ENCODE measurements around the gene ARL9.

DNA sequence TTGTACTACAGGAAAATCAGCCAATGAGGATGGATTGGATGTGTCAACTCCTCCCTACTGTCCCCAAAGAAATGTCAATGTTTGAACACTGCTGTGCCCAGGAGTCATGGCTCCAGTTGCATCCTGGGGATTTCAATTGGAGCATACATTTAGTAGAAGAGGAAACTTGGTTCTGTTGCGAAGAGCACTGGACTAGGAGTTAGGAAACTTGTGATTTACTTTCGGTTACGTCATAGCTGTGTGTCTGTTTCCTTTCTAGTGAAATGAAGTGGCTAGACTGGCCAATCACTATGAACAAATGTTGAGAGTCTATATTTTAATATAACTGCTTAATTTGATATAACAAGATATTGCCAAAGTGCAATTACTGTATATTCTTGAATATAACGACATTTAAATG, 35.2 kb downstream of the ARL9 start:
- TF ChIP-seq, protein P1, sequence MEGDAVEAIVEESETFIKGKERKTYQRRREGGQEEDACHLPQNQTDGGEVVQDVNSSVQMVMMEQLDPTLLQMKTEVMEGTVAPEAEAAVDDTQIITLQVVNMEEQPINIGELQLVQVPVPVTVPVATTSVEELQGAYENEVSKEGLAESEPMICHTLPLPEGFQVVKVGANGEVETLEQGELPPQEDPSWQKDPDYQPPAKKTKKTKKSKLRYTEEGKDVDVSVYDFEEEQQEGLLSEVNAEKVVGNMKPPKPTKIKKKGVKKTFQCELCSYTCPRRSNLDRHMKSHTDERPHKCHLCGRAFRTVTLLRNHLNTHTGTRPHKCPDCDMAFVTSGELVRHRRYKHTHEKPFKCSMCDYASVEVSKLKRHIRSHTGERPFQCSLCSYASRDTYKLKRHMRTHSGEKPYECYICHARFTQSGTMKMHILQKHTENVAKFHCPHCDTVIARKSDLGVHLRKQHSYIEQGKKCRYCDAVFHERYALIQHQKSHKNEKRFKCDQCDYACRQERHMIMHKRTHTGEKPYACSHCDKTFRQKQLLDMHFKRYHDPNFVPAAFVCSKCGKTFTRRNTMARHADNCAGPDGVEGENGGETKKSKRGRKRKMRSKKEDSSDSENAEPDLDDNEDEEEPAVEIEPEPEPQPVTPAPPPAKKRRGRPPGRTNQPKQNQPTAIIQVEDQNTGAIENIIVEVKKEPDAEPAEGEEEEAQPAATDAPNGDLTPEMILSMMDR (IDR thresholded peaks at IDR 0.05) = no peak
- TF ChIP-seq EP300 (IDR thresholded peaks at IDR 0.05) (no peak), POLR2A (IDR thresholded peaks at IDR 0.05) (no peak)
